SU-DHL-6 (cell line): ENCODE results near the gene MESP2.

Source experiments
- CTCF ChIP-seq: fragments of 200-600 bp; sonication (generic); IDR thresholded peaks from one replicate; pipeline ENCODE4 v1.5.1; 2017; ENCODE audit warnings: antibody characterized with exemption, mild to moderate bottlenecking, low read length, moderate library complexity; ENCODE audit not compliant: insufficient read depth, poor library complexity, severe bottlenecking
- EZH2phosphoT487 ChIP-seq: fragments of 200-600 bp; sonication (generic), shearing (Covaris generic); conservative IDR thresholded peaks from 2 replicates; pipeline ENCODE4 v1.6.1; 2018; ENCODE audit warnings: mild to moderate bottlenecking, antibody characterized with exemption, low read length, moderate library complexity, mixed read lengths

GRCh38 chr15:89826671-89827655 lies 50.8 kb downstream of the MESP2 start:
- TF ChIP-seq CTCF (no peak), EZH2phosphoT487 (no peak)
